ENCODE measurements around the gene SYCP2.
"Not testable (repeated sequence)": the region's sequence is repeated elsewhere in the genome, so short reads cannot be mapped to it uniquely, and the experiment has no call there.

SYCP2 gene

DNA sequence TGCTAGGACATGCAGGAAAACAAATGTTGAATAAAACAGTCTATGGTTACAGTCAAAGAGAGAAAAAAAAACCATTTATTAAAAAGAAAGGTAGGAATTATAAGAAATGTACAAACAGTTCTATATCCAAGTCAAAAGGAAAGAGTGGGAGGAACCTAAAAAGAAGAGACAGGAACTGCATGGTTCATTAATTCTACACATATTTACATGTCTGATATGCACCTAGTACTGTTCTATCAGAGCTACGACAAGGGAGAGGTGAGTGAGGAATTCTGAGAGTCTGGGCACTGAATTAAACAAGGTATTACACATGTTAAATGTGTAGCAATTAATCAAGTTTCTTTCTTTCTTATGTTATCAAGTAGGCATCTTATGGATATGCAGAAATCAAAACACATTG is 41.9 kb downstream of the SYCP2 start:
- DNase-seq, result no peak

DNA sequence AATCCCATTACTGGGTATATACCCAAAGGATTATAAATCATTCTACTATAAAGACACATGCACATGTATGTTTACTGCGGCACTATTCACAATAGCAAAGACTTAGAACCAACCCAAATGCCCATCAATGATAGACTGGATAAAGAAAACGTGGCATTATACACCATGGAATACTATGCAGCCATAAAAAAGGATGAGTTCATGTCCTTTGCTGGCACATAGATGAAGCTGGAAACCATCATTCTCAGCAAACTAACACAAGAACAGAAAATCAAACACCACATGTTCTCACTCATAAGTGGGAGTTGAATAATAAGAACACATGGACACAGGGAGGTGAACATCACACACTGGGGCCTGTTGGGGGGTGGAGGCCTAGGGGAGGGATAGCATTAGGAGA is 43.4 kb downstream of the SYCP2 start:
- not testable (repeated sequence) for DNase-seq

- DNase-seq, result no peak
Observed at GRCh38 chr20:59888050-59888449, 45.4 kb downstream of the SYCP2 start.

- no peak for DNase-seq
Observed at GRCh38 chr20:59884494-59884893, 48.9 kb downstream of the SYCP2 start.

GRCh38 chr20:59880198-59880597 is 53.2 kb downstream of the SYCP2 start:
- no peak for DNase-seq

DNA sequence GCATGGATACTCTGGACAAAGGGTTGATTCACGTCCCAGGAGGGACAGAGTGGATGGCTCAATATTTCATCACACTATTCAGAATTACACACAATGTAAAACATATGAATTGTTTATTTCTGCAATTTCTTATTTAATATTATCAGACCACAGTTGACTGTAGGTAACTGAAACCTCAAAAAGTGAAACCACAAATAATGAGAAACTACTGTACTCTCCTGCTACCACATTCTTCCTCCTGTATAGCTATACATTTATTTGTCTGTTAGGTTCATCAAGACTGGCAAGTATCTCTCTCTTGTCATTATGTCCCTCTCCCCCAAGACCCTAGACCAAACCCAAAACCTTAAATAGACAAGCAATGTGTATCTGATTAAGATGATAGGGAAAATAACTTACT is 60.0 kb downstream of the SYCP2 start:
- no peak for DNase-seq

DNA sequence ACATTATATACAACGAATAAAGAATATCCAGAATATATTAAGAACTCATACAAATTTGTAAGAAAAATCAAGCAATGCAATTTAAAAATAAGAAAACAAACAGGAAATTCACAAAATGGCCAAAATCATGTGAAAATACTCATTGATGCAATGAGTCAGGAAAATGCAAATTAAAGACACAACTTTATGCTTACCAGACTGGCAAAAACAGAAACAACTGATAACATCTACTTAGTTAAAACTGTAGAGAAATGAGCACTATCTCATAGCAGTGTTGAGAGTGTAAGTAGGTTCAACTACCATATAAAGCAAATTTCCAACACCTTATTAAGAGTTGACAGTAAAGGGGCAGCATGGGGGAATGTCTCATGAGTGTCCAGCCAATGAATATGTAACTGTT is 62.3 kb downstream of the SYCP2 start:
- DNase-seq, result no peak

DNA sequence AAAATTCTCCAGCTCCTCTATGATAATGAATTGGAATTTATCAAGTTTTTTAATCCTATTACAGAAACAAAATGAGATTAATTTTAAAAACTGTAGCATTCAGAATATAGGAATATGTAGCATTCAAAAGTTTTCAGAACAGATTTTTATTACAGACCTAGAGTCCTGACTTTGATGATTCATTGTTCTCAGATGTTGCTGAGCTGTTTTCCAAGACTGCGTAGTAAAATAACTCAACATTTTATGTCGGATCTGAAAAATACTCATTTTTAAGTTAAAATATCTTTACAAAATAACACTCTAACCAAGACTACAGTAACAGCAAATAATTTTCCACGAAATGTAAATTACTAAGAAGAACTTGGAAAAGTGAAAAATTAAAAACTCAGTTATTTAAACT is 67.1 kb downstream of the SYCP2 start:
- DNase-seq, result no peak

- no peak for DNase-seq
Observed at GRCh38 chr20:59864726-59865125, 68.7 kb downstream of the SYCP2 start.

- DNase-seq, result no peak
Observed at GRCh38 chr20:59863058-59863457, 70.4 kb downstream of the SYCP2 start.

GRCh38 chr20:59861401-59861800 is 72.0 kb downstream of the SYCP2 start:
- DNase-seq, result no peak

DNA sequence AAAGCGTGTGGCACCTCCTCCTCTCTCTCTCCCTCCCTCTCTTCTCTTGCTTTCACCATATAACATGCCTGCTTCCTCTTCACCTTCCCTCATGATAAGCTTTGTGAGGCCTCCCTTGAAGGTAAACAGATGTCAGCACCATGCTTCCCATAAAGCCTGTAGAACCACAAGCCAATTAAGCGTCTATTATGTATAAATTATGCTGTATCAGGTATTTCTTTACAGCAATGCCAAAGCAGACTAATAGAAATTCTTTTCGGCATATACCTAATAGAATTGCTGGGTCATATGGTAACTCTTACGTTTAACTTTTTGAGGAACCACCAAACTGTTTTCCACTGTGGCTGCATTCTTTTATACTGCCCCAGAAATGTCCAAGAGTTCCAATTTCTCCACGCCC is 75.0 kb downstream of the SYCP2 start:
- DNase-seq, result no peak

- DNase-seq, result no peak
Observed at GRCh38 chr20:59857966-59858365, 75.5 kb downstream of the SYCP2 start.

- DNase-seq, result not testable (repeated sequence)
Observed at GRCh38 chr20:59856941-59857340, 76.5 kb downstream of the SYCP2 start.

GRCh38 chr20:59856526-59856925 is 76.9 kb downstream of the SYCP2 start:
- not testable (repeated sequence) for DNase-seq

DNA sequence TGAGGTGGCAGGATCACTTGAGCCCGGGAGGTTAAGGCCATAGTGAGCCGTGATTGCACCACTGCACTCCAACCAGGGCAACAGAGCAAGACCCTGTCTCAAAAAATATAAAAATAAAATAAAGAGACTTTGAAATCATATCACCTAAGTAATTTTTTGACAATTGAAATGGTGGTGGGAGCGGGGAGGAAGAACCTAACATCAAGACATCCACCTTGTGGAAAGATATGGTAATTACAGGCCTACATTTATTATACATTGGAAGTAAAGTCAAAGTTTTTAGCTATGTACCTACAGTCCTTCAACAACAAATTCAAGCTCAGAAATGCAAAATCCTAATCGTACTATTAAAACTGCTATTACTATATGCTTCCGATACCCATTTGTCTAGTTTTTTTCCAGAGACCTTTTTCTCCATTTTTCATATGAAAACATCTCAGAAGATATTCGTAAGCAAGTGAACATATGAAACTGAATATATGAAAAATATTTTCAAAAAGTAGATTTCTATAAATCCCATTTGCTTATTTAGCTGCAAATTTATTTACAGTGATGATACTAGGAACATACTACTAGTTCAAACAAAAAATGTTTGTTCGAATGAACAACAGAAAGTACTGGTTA is 83.3 kb downstream of the SYCP2 start:
- no peak for DNase-seq

- no peak for DNase-seq
Observed at GRCh38 chr20:59848182-59848581, 85.3 kb downstream of the SYCP2 start.

- no peak for DNase-seq
Observed at GRCh38 chr20:59845472-59845871, 88.0 kb downstream of the SYCP2 start.

GRCh38 chr20:59839400-59839799 is 94.0 kb downstream of the SYCP2 start:
- no peak for DNase-seq

DNA sequence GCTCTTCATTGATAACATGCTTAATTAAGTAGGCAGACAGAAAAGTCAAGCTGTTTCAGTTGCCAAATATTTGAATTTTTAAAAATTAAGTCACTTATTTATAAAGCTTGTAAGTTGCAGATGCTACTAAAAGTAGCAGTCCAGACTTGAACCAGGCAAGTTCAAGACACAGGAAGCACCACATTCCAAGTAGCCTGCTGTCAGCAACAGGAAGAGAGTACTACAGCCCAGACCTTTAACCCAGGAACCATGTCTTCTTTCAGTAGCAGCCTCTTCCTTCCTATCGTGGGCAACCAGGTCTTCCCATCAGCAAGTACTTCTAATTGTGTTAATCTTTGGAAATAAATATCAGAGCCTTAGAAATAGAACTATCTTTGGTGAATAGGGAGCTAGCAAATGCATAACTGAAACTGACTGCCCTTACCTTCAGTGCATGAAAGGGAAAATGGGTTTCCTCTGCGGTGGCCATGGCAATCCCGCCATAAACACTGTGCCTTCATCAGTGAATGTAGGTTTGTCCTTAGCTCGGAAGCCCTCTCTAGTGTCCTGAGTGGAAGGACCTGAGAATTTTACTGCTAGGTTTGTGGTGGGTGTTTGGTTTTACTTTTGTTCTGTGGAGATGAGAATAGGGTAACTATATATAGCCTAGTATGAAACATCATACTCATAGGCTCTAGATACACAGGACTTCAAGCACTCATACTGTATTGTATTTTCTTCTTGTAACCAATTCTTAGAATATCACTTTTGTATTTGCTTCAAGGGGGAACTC is 95.6 kb downstream of the SYCP2 start:
- DNase-seq, result no peak

DNA sequence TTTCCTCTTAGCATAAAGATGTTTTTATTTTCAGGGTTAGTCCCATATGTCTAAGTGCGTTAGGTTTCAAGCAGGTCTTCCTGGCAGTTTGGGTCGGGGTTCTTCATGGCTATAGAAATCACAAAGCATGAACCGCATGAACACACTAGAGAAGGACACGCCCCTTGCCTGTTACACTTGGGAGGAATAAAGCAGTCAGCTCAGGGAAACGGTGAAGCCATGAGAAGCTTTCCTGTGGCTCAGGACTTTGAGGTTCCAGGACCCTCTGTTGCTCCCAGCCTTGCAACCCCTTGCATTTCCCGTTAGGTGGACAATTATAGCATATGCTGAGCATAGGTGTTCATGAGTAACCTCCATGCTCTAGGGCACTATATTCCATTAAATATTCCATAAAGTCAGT is 96.7 kb downstream of the SYCP2 start:
- DNase-seq, result no peak

DNA sequence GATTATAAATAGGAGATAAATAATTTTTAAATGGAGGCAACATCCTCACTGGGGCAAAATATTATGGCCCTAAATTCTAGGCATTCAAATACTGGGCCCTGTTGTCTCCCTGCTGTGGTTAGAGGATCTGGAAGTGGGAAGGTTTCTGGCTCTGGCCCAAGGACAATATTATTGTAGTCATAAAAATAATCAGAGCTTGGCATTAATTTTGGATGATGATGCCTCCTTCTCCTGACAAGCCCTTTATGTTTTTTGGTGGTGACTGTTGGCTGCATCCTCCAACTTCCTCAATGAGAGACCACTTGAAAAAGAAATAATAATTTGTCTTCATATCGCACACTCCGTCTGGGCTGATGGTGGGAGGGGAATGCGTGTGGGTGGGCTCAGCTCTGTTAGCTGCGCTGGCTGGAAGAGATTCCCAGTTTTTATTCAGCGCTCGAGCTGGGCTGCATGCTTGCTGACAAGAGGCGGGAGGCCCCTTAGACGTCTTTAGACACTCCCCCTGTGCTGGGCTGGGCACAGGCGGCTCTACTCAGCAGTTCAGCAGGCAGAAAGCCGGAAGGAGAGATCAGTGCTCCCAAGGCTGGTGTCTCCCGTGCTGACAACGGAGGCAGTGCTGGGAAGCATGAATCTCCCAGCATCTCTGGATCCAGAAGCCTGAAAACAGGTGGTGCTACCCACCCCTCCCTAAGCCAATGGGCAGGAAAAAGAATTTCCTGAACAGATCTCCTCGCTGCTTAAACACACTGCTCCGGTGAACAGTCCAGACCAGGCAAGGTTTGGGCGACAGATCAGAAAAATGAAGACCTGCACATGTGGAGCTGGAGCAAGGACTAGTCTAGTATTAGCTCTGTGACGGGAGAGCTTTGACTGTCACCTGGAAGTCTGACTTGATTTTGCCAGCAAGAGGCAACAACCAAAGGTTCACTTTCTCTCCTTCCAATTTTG is 97.7 kb downstream of the SYCP2 start:
- no peak for DNase-seq

DNA sequence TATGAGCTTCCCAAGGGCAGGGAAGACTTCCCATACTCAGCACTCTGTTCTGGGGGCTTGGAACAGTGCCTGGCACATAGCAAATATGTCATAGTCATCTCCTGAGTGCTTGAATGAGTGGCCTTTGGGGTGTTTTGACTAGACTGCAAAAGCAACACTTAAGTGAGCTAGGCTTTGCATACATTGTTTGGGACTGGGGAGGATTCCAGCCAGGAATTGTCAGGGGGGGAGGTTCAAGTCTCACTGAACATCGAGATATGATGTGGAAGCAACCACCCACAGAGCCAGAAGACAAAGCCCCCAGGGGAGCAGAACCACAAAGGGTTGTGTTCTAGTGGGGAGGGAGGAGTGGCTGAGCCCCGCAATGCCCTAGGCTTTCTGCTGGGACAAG is 98.4 kb downstream of the SYCP2 start:
- no peak for DNase-seq
